Brain microvascular endothelial cell (primary cell): ENCODE data around the gene ARHGAP8.

Source experiments
- DNase-seq: peaks from one replicate; pipeline ENCODE4 v3.0.0-alpha.2; 2020
- H3K27ac ChIP-seq: fragments of 250-450 bp; sonication (Bioruptor Pico); 2 replicates; pipeline ENCODE4 v1.5.1; 2020; ENCODE audit warnings: mild to moderate bottlenecking, moderate library complexity
- H3K27me3 ChIP-seq: fragments of 250-450 bp; sonication (Bioruptor Pico); replicated peaks from 2 replicates; pipeline ENCODE4 v1.5.1; 2020; ENCODE audit warnings: mild to moderate bottlenecking
- H3K36me3 ChIP-seq: fragments of 250-450 bp; sonication (Bioruptor Pico); replicated peaks from 2 replicates; pipeline ENCODE4 v1.5.1; 2020; ENCODE audit warnings: mild to moderate bottlenecking
- H3K4me3 ChIP-seq: 2 replicates; pipeline ENCODE4 v1.5.1; 2011; ENCODE audit warnings: low read depth, mild to moderate bottlenecking, control low read depth, low read length, moderate library complexity
- in situ Hi-C: cut with HindIII; loops from 2 replicates; pipeline ENCODE4 v1.10.0; 2017; ENCODE audit warnings: low sequenced_read_pairs, low pct_ligation_motif_present
- TF ChIP-seq, protein P1 (sequence below): IDR thresholded peaks from 2 replicates; pipeline ENCODE4 v1.5.1; 2011; ENCODE audit warnings: low read depth, mild to moderate bottlenecking, moderate library complexity, low read length, control low read depth, inconsistent platforms; ENCODE audit errors: missing control alignments

Gene ARHGAP8

DNA sequence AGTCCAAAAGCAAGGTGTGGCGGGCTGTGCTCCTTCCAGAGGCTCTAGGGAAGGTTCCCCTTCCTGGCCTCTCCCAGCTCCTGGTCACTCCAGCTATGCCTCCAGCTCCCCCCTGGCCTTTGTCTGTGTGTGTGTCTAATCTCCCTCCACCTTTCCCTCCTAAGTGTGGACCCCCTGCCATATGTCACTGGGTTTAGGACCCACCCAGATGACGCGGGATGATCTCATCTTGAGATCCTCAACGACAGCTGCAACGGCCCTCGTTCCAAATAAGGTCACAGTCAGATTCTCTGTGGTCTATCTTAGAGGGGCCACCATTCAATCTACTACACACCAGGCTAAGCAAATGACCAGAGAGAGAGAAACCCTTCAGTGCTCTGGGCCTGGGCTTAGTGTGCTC lies 107.9 kb downstream of the ARHGAP8 start:
- in situ Hi-C loops, result no loop called here
- Histone ChIP-seq H3K27ac (no peak overlapping the region), H3K4me3 (no peak overlapping the region), H3K27me3 (no peaks in the 10 kb centered on the region), H3K36me3 (no peaks in the 10 kb centered on the region)
- TF ChIP-seq, protein P1, sequence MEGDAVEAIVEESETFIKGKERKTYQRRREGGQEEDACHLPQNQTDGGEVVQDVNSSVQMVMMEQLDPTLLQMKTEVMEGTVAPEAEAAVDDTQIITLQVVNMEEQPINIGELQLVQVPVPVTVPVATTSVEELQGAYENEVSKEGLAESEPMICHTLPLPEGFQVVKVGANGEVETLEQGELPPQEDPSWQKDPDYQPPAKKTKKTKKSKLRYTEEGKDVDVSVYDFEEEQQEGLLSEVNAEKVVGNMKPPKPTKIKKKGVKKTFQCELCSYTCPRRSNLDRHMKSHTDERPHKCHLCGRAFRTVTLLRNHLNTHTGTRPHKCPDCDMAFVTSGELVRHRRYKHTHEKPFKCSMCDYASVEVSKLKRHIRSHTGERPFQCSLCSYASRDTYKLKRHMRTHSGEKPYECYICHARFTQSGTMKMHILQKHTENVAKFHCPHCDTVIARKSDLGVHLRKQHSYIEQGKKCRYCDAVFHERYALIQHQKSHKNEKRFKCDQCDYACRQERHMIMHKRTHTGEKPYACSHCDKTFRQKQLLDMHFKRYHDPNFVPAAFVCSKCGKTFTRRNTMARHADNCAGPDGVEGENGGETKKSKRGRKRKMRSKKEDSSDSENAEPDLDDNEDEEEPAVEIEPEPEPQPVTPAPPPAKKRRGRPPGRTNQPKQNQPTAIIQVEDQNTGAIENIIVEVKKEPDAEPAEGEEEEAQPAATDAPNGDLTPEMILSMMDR, result no peak
- DNase-seq, result no peak

DNA sequence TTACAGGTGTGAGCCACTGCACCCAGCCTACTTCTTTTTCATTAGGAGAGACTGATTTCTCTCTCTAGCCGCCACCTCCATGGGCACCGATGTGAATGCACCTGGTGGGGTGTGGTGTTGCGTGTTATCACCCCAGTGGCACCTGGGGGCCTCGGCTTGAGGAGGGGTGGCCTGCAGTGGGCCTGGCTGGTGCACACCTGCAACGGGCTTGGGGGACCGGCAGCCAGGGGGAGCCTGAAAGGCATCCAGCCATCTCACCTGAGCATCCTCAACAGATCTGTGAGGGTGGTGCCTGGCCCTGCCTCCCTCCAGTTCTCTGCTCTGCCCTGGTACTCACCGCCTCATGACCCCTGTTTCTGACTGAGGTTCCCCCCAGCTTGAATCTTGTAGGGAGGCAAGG lies 108.9 kb downstream of the ARHGAP8 start:
- TF ChIP-seq, protein P1, result no peak
- Histone ChIP-seq H3K27me3 (no peaks in the 10 kb centered on the region), H3K4me3 (no peak overlapping the region), H3K36me3 (no peaks in the 10 kb centered on the region), H3K27ac (no peak overlapping the region)
- no peak for DNase-seq
- in situ Hi-C loops, result no loop called here

DNA sequence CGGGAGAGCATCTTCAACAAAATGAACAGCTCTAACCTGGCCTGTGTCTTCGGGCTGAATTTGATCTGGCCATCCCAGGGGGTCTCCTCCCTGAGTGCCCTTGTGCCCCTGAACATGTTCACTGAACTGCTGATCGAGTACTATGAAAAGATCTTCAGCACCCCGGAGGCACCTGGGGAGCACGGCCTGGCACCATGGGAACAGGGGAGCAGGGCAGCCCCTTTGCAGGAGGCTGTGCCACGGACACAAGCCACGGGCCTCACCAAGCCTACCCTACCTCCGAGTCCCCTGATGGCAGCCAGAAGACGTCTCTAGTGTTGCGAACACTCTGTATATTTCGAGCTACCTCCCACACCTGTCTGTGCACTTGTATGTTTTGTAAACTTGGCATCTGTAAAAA lies 109.9 kb downstream of the ARHGAP8 start:
- TF ChIP-seq, protein P1, result no peak
- DNase-seq, result no peak
- in situ Hi-C loops, result no loop called here
- Histone ChIP-seq H3K4me3 (no peak overlapping the region), H3K27ac (no peak overlapping the region), H3K27me3 (no peaks in the 10 kb centered on the region), H3K36me3 (no peaks in the 10 kb centered on the region)

DNA sequence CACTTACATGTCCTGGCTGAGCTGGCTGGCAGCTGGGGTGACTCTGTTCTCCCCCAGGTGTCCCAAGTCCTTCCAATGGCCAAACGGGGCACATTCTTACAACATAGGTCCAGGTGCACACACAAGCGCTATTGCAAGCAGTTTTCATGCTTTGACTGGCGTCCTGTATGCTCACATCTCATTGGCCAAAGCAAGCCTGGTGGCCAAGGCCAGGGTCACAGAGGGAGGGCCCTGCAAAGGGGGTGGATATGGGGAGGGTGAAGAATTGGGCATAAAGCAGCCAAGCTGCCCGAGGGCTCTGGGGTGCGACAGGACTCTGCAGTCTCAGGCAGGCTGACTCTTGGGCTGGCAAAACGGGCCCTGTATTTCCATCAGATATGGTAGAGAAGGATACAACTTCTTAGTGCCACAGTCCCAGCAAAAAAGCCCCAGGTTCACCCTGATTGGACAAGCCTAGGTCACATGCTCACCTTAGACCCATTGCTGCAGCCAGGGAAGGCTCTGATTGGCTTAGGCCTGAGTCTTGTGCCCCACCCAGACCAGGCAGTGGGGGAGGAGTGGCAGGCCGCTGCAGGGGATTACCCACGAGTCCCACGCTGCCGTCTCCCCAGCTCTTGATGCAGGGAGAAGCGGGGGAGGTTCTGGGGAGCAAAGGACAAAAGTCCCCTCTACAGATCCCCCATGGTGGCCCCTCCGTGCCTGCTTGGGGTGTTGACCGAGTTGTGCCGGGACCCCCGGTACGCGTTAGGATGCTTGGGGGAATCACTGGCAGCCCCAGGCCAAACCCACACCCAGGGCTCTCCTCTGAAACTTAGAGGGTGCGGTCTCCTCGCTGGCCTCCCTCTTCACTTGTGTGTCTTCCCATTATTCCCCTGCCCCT lies 110.8 kb downstream of the ARHGAP8 start:
- H3K36me3 ChIP-seq, result no peaks in the 10 kb centered on the region
- H3K27me3 ChIP-seq, result no peaks in the 10 kb centered on the region
- TF ChIP-seq, protein P1, result no peak
- no peak overlapping the region for H3K4me3 ChIP-seq
- no peak for DNase-seq
- in situ Hi-C loops, result no loop called here
- no peak overlapping the region for H3K27ac ChIP-seq

DNA sequence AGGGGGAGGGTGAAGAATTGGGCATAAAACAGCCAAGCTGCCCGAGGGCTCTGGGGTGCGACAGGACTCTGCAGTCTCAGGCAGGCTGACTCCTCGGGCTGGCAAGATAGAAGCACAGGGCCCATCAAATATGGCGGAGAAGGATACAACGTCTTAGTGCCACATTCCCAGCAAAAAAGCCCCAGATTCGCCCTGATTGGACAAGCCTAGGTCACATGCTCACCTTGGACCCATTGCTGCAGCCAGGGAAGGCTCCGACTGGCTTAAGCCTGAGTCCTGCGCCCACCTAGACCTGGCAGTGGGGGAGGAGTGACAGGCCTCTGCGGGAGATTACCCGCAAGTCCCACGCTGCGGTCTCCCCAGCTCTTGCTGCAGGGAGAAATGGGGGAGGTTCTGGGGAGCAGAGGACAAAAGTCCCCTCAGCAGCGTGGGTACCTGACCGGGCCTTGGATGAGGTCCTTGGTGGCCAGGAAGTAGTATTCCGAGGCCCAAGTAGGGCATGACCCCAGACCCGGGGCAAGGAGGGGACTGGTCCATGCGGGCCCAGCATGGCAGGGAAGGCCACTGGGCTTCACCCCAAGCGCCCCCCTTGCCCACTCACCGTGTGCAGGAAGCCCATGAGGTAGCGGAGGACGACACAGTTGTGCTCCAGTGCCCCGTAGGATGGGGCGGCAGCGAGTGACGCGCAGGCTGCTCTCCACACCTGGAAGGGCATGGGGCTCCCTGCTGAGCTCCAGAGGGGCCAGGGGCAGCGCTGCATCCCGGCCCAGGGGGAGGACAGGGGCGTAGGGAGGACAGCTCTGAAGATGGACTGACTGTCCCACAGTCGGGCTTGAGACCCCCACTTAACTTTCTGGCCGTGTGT lies 113.0 kb downstream of the ARHGAP8 start:
- no peaks in the 10 kb centered on the region for H3K27me3 ChIP-seq
- no peaks in the 10 kb centered on the region for H3K36me3 ChIP-seq
- no peak for DNase-seq
- TF ChIP-seq, protein P1, result no peak
- no peak overlapping the region for H3K4me3 ChIP-seq
- in situ Hi-C loops, result no loop called here
- no peak overlapping the region for H3K27ac ChIP-seq
